ENCODE measurements around the gene RBP2.

GRCh38 chr3:139447486-139447885 is 28.8 kb downstream of the RBP2 start:
- TF ChIP-seq CTCF (IDR thresholded peaks at IDR 0.05), result no peak
- TF ChIP-seq POLR2AphosphoS5 (IDR thresholded peaks at IDR 0.05), result no peak
